ENCODE data around the gene MRGPRF.

Gene MRGPRF

GRCh38 chr11:69013009-69013951 lies at the start of gene MRGPRF:
Gene MRGPRF (minus strand): TSS chr11:69013246. CDS start chr11:69009901, 3,345 bp downstream.
- peak; percentile 50 for DNase-seq

- DNase-seq: no peak
Observed at GRCh38 chr11:69062169-69062855, 49.3 kb upstream of the MRGPRF start.

- DNase-seq: no peak
Observed at GRCh38 chr11:69061713-69062053, 48.6 kb upstream of the MRGPRF start.

- no peak for DNase-seq
Observed at GRCh38 chr11:69060806-69061712, 48.0 kb upstream of the MRGPRF start.

- no peak for DNase-seq
Observed at GRCh38 chr11:69059985-69060384, 46.9 kb upstream of the MRGPRF start.

GRCh38 chr11:69059429-69059828 lies 46.4 kb upstream of the MRGPRF start:
- no peak for DNase-seq

GRCh38 chr11:69058511-69059270 lies 45.6 kb upstream of the MRGPRF start:
- DNase-seq: no peak

GRCh38 chr11:69057801-69058200 lies 44.8 kb upstream of the MRGPRF start:
- DNase-seq: no peak

- DNase-seq: no peak
Observed at GRCh38 chr11:69057236-69057635, 44.2 kb upstream of the MRGPRF start.

GRCh38 chr11:69055598-69056516 lies 42.8 kb upstream of the MRGPRF start:
- no peak for DNase-seq

GRCh38 chr11:69055212-69055586 lies 42.2 kb upstream of the MRGPRF start:
- no peak for DNase-seq

GRCh38 chr11:69054397-69055211 lies 41.6 kb upstream of the MRGPRF start:
- no peak for DNase-seq

GRCh38 chr11:69053546-69054396 lies 40.7 kb upstream of the MRGPRF start:
- no peak for DNase-seq

- no peak for DNase-seq
Observed at GRCh38 chr11:69053169-69053477, 40.1 kb upstream of the MRGPRF start.

- DNase-seq: no peak
Observed at GRCh38 chr11:69052343-69053168, 39.5 kb upstream of the MRGPRF start.

GRCh38 chr11:69051381-69052342 lies 38.6 kb upstream of the MRGPRF start:
- DNase-seq: no peak
